ENCODE results near the gene ACTL6A.

GRCh38 chr3:179580992-179581391 lies 18.3 kb downstream of the ACTL6A start:
- TF ChIP-seq TAF1 (IDR thresholded peaks at IDR 0.05; ENCODE audit: borderline replicate concordance, insufficient read depth, low read length) (no peak), REST (IDR thresholded peaks at IDR 0.05; ENCODE audit: insufficient read depth in 1 of 2, low read depth in 2 of 2, low read length in 2 of 2) (no peak), SIN3A (IDR thresholded peaks at IDR 0.05; ENCODE audit: borderline replicate concordance, insufficient read depth, low read length) (no peak), POLR2AphosphoS5 (IDR thresholded peaks at IDR 0.05; ENCODE audit: low read depth, low read length) (no peak), FOXP2 (optimal IDR thresholded peaks at IDR 0.05; ENCODE audit: borderline replicate concordance, extremely low read depth, extremely low read length, insufficient read depth) (no peak)

All from PFSK-1 (cell line).